Uterus (tissue), 4 donors: ENCODE data around the gene EIF6. TPM values are rescaled to one million over a fixed set of nuclear protein-coding genes. Genes with fewer than 3 reads are reported as not detected.

Experiments
- DNase-seq, 2 donors: peaks; one replicate each; pipeline ENCODE4 v3.0.0-alpha.2; 2019 to 2020
- H3K27ac ChIP-seq, 2 donors: fragments of 200-600 bp; sonication (generic); 1 replicate in 1 of 2; 2 replicates in 1 of 2; pipeline ENCODE4 v1.5.1; 2016 to 2018
- H3K27me3 ChIP-seq, 2 donors: fragments of 200-600 bp; sonication (generic); one replicate each; pipeline ENCODE4 v1.5.1; 2018 to 2019; ENCODE audit warnings: control low read depth in 1 of 2
- H3K36me3 ChIP-seq, 2 donors: fragments of 200-600 bp; sonication (generic); one replicate each; pipeline ENCODE4 v1.5.1; 2019; ENCODE audit warnings: control low read depth in 1 of 2
- H3K4me1 ChIP-seq, 2 donors: fragments of 200-600 bp; sonication (generic); one replicate each; pipeline ENCODE4 v1.5.1; 2018 to 2019; ENCODE audit warnings: control low read depth in 1 of 2
- H3K4me3 ChIP-seq, 2 donors: fragments of 200-600 bp; sonication (generic); 1 replicate in 1 of 2; 2 replicates in 1 of 2; pipeline ENCODE4 v1.5.1; 2018 to 2019; ENCODE audit warnings: mild to moderate bottlenecking in 1 of 2
- H3K9me3 ChIP-seq, 2 donors: fragments of 200-600 bp; sonication (generic); one replicate each; pipeline ENCODE4 v1.5.1; 2019; ENCODE audit warnings: control low read depth in 1 of 2
- CTCF ChIP-seq, 4 experiments: fragments of 200-600 bp in 2 of 4; fragments of 450-650 bp in 2 of 4; sonication (generic) in 2 of 4; IDR thresholded peaks; one replicate each; pipeline ENCODE4 v1.5.1; 2016 to 2019; ENCODE audit warnings: antibody characterized with exemption in 4 of 4, mild to moderate bottlenecking in 2 of 4, moderate library complexity in 1 of 4
- POLR2A ChIP-seq, 2 donors: fragments of 450-650 bp; IDR thresholded peaks; one replicate each; pipeline ENCODE4 v1.6.1; 2016; ENCODE audit warnings: antibody characterized with exemption in 2 of 2, mild to moderate bottlenecking in 1 of 2, moderate library complexity in 1 of 2
- intact Hi-C: fragments of 100-400 bp; cut with DNase I; formaldehyde crosslinking; loops from one replicate; pipeline ENCODE4 v1.15.1; 2023; ENCODE audit warnings: low total_unique reads
- total RNA-seq, 4 donors: library from RNA; depleted of rRNA in 3 of 4; stranded (reverse); fragments of >200 nt in 3 of 4; gene quantifications; one replicate each; pipeline versions ENCODE4 v1.1.0 to v1.2.4, GENCODE V29; 2014 to 2023
- donor health status: DM: yes; HTN: yes; CAD: no.

Gene EIF6
- total RNA-seq, 4 donors from 2014 or later: 33.8 to 80.9 (median 66.8) TPM

- Histone ChIP-seq H3K36me3 (no peaks in the 10 kb centered on the region), H3K4me3 (no peak overlapping the region), H3K27me3 (no peaks in the 10 kb centered on the region), H3K4me1 (no peaks in the 10 kb centered on the region), H3K9me3 (no peaks in the 10 kb centered on the region), H3K27ac (no peak overlapping the region)
- DNase-seq: no peak
- TF ChIP-seq CTCF (IDR thresholded peaks at IDR 0.05): no peak
- no peak for TF ChIP-seq POLR2A (IDR thresholded peaks at IDR 0.05)
- intact Hi-C loops: no loop called here
Measured at GRCh38 chr20:35328689-35329088, 44.1 kb upstream of the EIF6 start.

- Histone ChIP-seq H3K4me1 (no peaks in the 10 kb centered on the region), H3K36me3 (no peaks in the 10 kb centered on the region), H3K9me3 (no peaks in the 10 kb centered on the region), H3K27me3 (no peaks in the 10 kb centered on the region), H3K4me3 (no peak overlapping the region), H3K27ac (no peak overlapping the region)
- TF ChIP-seq POLR2A (IDR thresholded peaks at IDR 0.05) (no peak), CTCF (IDR thresholded peaks at IDR 0.05) (no peak)
- intact Hi-C loops: no loop called here
- DNase-seq: no peak
Measured at GRCh38 chr20:35328095-35328685, 43.6 kb upstream of the EIF6 start.

- intact Hi-C loops: no loop called here
- no peaks in the 10 kb centered on the region for H3K27me3 ChIP-seq
- H3K36me3 ChIP-seq: no peaks in the 10 kb centered on the region
- H3K4me1 ChIP-seq: no peaks in the 10 kb centered on the region
- TF ChIP-seq CTCF (IDR thresholded peaks at IDR 0.05): no peak
- no peak for TF ChIP-seq POLR2A (IDR thresholded peaks at IDR 0.05)
- H3K27ac ChIP-seq: no peak overlapping the region
- H3K4me3 ChIP-seq: no peak overlapping the region
- H3K9me3 ChIP-seq: no peaks in the 10 kb centered on the region
- DNase-seq: no peak
Measured at GRCh38 chr20:35327074-35327976, 42.8 kb upstream of the EIF6 start.

GRCh38 chr20:35326740-35327073 is 42.1 kb upstream of the EIF6 start:
- Histone ChIP-seq H3K27ac (no peak overlapping the region), H3K36me3 (no peaks in the 10 kb centered on the region), H3K4me1 (no peaks in the 10 kb centered on the region), H3K27me3 (no peaks in the 10 kb centered on the region), H3K9me3 (no peaks in the 10 kb centered on the region), H3K4me3 (no peak overlapping the region)
- intact Hi-C loops: no loop called here
- no peak for DNase-seq
- TF ChIP-seq CTCF (IDR thresholded peaks at IDR 0.05) (no peak), POLR2A (IDR thresholded peaks at IDR 0.05) (no peak)

- no peak for DNase-seq
- TF ChIP-seq CTCF (IDR thresholded peaks at IDR 0.05) (no peak), POLR2A (IDR thresholded peaks at IDR 0.05) (no peak)
- Histone ChIP-seq H3K4me3 (no peak overlapping the region), H3K27me3 (no peaks in the 10 kb centered on the region), H3K4me1 (no peaks in the 10 kb centered on the region), H3K36me3 (no peaks in the 10 kb centered on the region), H3K9me3 (no peaks in the 10 kb centered on the region), H3K27ac (no peak overlapping the region)
- intact Hi-C loops: no loop called here
Measured at GRCh38 chr20:35326021-35326739, 41.6 kb upstream of the EIF6 start.
